ENCODE data around the gene DYNLT1.

DNA sequence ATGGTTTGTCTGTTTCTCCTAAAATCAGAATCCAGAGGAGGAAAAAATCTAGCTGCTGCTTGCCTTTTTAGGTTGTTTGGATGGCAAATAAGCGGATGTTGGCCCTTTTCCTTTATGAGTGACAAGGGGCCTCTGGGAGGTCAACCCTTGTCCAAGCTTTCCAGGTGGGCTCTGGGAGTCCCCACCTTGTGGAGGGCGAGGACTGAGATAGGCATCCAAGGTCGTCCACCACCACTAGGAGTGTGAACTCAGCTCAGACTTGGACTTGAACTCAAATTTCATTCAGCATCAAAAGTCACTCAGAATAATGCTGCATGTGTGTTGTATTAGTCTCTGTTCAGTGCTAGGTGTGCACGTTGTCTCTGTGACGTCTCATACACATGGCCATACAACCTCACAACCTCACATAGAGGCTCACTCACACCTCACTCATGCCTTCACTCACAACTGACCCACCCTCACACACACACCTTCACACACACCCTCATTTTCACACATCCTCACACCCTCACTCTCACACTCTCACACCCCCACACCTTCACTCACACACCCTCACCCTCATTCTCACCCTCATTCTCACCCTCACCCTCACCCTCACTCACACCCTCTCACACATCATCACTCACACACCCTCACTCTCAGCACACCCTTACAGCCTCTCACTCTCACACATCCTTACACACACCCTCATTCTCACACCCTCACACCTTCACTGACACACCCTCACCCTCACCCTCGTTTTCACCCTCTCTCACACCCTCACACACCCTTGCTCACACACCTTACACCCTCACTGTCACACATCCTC lies 18.0 kb downstream of the DYNLT1 start:
- TF ChIP-seq, protein P1, sequence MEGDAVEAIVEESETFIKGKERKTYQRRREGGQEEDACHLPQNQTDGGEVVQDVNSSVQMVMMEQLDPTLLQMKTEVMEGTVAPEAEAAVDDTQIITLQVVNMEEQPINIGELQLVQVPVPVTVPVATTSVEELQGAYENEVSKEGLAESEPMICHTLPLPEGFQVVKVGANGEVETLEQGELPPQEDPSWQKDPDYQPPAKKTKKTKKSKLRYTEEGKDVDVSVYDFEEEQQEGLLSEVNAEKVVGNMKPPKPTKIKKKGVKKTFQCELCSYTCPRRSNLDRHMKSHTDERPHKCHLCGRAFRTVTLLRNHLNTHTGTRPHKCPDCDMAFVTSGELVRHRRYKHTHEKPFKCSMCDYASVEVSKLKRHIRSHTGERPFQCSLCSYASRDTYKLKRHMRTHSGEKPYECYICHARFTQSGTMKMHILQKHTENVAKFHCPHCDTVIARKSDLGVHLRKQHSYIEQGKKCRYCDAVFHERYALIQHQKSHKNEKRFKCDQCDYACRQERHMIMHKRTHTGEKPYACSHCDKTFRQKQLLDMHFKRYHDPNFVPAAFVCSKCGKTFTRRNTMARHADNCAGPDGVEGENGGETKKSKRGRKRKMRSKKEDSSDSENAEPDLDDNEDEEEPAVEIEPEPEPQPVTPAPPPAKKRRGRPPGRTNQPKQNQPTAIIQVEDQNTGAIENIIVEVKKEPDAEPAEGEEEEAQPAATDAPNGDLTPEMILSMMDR (IDR thresholded peaks at IDR 0.05) = no peak
- TF ChIP-seq POLR2A (IDR thresholded peaks at IDR 0.05) = no peak

Measured in adrenal gland (tissue), 5 donors.